ENCODE results near the gene GRID1. TPM values are rescaled to one million over a fixed set of nuclear protein-coding genes. Genes with fewer than 3 reads are reported as not detected.

Gene GRID1
- polyA plus RNA-seq, 1 of the 3 experiments (the other 2 are of a cell fraction), result 0.13 TPM

- TF ChIP-seq, protein P1, sequence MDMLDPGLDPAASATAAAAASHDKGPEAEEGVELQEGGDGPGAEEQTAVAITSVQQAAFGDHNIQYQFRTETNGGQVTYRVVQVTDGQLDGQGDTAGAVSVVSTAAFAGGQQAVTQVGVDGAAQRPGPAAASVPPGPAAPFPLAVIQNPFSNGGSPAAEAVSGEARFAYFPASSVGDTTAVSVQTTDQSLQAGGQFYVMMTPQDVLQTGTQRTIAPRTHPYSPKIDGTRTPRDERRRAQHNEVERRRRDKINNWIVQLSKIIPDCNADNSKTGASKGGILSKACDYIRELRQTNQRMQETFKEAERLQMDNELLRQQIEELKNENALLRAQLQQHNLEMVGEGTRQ (IDR thresholded peaks at IDR 0.05; ENCODE audit: borderline replicate concordance, low read depth, low read length), result no peak
- TF ChIP-seq, protein P2, sequence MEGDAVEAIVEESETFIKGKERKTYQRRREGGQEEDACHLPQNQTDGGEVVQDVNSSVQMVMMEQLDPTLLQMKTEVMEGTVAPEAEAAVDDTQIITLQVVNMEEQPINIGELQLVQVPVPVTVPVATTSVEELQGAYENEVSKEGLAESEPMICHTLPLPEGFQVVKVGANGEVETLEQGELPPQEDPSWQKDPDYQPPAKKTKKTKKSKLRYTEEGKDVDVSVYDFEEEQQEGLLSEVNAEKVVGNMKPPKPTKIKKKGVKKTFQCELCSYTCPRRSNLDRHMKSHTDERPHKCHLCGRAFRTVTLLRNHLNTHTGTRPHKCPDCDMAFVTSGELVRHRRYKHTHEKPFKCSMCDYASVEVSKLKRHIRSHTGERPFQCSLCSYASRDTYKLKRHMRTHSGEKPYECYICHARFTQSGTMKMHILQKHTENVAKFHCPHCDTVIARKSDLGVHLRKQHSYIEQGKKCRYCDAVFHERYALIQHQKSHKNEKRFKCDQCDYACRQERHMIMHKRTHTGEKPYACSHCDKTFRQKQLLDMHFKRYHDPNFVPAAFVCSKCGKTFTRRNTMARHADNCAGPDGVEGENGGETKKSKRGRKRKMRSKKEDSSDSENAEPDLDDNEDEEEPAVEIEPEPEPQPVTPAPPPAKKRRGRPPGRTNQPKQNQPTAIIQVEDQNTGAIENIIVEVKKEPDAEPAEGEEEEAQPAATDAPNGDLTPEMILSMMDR (IDR thresholded peaks at IDR 0.05), result no peak
- TF ChIP-seq JUND (IDR thresholded peaks at IDR 0.05) (no peak), FOXM1 (IDR thresholded peaks at IDR 0.05; ENCODE audit: low read depth) (no peak), FOXJ3 (CRISPR knock-in tag; IDR thresholded peaks at IDR 0.05) (no peak), TCF12 (IDR thresholded peaks at IDR 0.05) (no peak)
- TF ChIP-seq, protein P3, sequence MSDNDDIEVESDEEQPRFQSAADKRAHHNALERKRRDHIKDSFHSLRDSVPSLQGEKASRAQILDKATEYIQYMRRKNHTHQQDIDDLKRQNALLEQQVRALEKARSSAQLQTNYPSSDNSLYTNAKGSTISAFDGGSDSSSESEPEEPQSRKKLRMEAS (IDR thresholded peaks at IDR 0.05; ENCODE audit: low read depth), result no peak
Measured at GRCh38 chr10:86283466-86284287, 82.9 kb downstream of the GRID1 start (continued).

- H2AFZ ChIP-seq (ENCODE audit: low read depth), result no peak overlapping the region
- H3F3A ChIP-seq (replicated peaks; ENCODE audit: insufficient read depth), result no peaks in the 10 kb centered on the region
- no peak overlapping the region for H3K4me3 ChIP-seq (ENCODE audit: low read depth in 2 of 2, low read length in 1 of 2)
- H3K9me3 ChIP-seq, result peaks cover 4% of the 10 kb centered on the region; the same call in 1 of the 2 replicates
- no peaks in the 10 kb centered on the region for H3K9me2 ChIP-seq
- no peaks in the 10 kb centered on the region for H4K20me1 ChIP-seq (ENCODE audit: insufficient read depth)
- POLR2A ChIA-PET, result no interaction called here
- TF ChIP-seq MEF2A (IDR thresholded peaks at IDR 0.05; ENCODE audit: borderline replicate concordance, low read depth) (no peak), USF1 (IDR thresholded peaks at IDR 0.05; ENCODE audit: borderline replicate concordance, low read depth) (no peak), RFX5 (IDR thresholded peaks at IDR 0.05; ENCODE audit: low read length) (no peak), FOSL2 (IDR thresholded peaks at IDR 0.05; ENCODE audit: borderline replicate concordance, low read depth) (no peak), TCF12 (IDR thresholded peaks at IDR 0.05) (no peak)
- WGBS (ENCODE audit: low lambda C conversion rate), result 12% methylated on average over 1 of the region's 1 CpG
- H3K4me1 ChIP-seq (ENCODE audit: control insufficient read depth in 1 of 2, insufficient read depth in 2 of 2, low read depth in 1 of 2, low read length in 1 of 2), result peaks cover 0 to 29% of the 10 kb centered on the region in 2 experiments; a peak in 1 of 4 replicates
- no peak for DNase-seq
- no peaks in the 10 kb centered on the region for H3K36me3 ChIP-seq (replicated peaks in 1 of 2; ENCODE audit: control insufficient read depth in 1 of 2, insufficient read depth in 2 of 2, low read length in 1 of 2)
- H3K9ac ChIP-seq, result no peak overlapping the region
- CTCF ChIA-PET, result no interaction called here
- H3K4me2 ChIP-seq, result no peak overlapping the region
- H3K79me2 ChIP-seq (ENCODE audit: insufficient read depth), result no peaks in the 10 kb centered on the region
- H3K27ac ChIP-seq (ENCODE audit: low read depth in 2 of 2, low read length in 1 of 2), result no peak overlapping the region
- no peaks in the 10 kb centered on the region for H3K27me3 ChIP-seq (ENCODE audit: insufficient read depth)
Measured at GRCh38 chr10:86282664-86283465, 83.7 kb downstream of the GRID1 start.
